NCI-H510A (cell line): Measurements from ENCODE around the gene IGSF8.
"Not testable (repeated sequence)": the region's sequence is repeated elsewhere in the genome, so short reads cannot be mapped to it uniquely, and the experiment has no call there.

Experiments used
- DNase-seq: peaks from one replicate; lab custom pipeline; 2025; lab: John Stamatoyannopoulos, UW

The IGSF8 gene

DNA sequence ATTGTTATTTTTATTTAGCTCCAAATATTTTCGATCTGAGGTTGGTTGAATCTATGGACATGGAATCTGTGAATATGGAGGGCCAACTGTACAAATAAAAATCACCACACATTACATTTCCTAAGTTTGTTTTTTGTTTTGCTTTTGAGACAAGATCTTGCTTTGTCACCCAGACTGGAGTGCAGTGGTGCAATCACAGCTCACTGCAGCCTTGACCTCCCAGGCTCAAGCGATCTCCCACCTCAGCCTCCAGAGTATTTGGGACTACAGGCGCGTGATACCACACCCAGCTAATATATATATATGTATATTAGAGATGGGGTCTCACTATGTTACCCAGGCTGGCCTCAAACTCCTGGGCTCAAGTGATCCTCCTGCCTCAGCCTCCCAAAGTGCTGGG lies 27.9 kb upstream of the IGSF8 start:
- not testable (repeated sequence) for DNase-seq

DNA sequence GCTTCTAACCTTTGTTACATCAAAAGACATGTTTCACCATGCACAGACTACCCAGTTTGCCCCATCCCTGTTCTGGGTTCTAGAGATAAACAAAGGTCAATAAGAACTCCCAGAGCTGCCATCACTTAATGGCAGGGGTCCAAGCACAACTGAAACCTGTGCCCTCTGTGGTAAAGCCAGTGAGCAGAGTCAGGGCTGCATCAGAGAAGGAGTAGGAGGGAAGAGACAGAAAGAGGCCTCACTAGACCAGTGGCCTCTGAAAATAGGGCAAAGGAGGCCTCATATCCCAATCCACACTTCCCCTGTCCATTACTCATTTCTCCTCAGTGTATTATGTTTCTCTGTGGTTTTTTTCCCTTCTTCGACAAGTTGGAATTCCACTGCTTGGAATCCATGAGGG lies 27.3 kb upstream of the IGSF8 start:
- no peak for DNase-seq

DNA sequence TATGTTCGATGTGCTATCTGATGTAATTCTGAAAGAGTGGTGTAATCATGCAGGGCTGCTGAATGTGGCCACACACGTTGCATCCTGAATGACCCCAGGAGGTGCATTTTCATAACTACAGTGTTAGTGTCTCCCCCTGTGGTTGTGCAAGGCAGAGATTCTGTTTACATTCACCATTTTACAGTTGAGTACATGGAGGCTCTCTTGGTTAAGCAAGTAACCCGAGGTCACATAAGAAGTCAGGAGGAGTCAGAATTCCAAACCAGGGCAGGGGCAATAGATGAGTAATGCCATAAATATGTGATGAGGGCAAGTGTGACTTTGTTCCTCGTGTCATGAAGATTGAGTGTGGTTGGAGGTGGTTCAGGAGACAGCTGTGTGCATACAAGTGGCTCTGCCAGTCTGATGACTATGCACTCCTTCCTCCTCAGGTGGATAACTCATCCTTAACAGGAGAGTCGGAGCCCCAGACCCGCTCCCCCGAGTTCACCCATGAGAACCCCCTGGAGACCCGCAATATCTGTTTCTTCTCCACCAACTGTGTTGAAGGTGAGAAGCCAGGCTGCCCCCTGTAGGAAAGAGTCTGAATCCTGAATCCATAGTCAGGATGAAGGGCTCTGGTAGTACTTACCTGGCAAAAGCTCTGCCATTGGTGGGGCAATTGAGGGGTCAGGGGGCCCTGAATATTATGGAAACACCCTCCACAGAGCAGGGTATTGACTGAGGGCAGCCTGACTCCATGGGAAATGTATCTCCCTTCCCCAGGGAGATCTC lies 26.5 kb upstream of the IGSF8 start:
- DNase-seq, result no peak

DNA sequence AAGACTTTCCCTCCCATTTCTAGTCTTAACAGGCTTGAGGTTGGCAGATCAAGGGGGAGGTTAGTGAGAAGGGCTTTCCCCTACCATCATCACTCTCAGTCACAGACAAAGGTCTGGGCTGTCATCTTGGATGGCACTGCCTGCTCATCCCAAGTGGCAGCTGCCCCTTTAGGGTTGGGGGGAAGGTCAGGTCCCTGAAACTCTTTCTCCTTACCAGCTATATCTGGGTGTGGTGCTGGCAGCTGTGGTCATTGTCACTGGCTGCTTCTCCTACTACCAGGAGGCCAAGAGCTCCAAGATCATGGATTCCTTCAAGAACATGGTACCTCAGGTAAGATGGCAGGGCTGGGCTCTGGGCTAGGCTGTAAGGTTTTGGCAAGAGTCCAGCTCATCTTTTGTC lies 25.3 kb upstream of the IGSF8 start:
- DNase-seq, result no peak

DNA sequence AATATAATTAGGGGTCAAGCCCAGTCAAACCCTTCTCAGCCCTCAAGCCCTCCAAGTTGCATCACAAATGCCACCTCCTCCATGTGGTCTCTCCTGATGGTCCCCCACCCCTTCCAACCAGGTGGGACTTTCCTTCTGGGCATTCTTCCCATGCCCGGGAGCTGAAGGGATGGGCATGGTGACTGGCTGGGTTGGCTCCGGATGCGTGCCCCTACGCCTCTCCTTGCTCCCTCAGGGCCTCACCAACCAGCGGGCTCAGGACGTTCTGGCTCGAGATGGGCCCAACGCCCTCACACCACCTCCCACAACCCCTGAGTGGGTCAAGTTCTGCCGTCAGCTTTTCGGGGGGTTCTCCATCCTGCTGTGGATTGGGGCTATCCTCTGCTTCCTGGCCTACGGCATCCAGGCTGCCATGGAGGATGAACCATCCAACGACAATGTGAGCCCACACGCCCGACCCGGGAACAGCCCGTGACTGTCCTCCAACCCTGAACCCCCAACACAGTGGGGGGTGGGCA lies 24.6 kb upstream of the IGSF8 start:
- no peak for DNase-seq

DNA sequence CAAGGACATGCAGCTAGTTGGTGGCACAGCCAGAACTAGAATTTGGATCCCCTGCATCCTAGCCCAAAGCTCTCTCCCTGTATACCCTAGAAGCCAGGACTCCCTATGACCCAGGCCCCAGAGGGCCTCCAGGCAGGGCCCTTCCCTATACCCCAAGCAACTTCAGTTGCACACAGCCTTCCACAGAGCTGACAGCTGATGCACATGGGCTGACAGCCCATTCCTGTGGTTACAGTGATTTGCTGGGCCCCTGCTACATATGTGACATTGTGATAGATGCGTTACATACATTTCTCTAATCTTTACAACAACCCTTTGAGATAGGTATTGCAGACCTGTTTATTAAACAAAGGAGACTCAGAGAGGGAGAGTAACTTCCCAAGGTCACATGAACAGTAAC lies 23.0 kb upstream of the IGSF8 start:
- DNase-seq, result no peak

DNA sequence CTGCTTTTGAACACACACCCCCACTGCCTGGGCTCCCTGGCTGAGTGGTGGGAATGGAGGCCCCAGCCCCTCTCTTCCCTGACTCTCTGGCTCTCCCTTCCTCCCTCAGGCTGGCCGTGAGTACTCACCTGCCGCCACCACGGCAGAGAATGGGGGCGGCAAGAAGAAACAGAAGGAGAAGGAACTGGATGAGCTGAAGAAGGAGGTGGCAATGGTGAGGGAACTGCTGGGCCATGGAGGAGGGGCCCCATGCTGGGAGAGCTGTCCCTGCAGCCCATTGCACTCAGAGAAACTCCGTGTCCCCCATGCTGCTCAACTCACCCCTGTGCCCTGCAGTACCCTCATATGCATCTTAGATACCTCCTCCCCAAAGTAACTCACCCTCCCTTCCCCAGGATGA lies 22.4 kb upstream of the IGSF8 start:
- no peak for DNase-seq

DNA sequence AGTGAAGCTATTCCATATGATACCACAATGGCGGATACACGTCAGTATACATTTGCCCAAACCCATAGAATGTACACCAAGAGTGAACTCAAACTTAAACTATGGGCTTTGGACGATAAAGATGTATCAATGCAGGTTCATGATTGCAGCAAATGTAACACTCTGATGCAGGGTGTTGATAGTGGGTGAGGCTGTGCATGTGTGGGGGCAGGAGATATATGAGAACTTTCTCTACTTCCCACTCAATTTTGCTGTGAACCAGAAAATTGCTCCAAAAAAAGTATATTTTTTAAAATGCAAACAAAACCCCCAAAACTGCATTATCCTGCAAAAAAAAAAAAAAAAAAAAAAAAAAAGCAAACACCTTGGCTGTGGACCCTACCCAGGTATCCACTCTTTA lies 20.5 kb upstream of the IGSF8 start:
- DNase-seq, result no peak

DNA sequence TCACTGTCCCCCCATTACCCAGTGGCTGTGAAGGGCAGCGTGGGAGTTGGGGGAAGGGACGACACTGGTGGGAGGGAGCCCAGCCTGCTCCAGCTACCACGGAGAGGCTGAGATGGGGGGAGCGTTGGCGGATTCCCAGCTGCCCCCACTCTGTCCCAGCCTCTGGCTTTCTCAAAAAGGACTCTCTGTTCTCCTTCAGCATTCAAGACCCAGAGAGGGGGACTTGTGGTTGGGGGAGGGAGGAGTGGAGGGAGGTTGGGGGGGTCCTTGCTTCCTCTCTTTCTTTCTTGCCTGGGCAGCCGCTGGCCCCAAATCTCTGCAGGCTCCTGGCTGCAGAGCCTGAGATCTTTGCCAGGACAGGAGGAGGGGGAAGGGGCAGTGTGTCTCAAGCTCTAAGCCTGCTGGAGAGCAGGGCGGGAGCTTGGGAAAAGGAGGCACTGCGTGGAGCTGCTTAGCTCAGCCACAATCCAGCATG lies 19.3 kb upstream of the IGSF8 start:
- DNase-seq, result no peak

DNA sequence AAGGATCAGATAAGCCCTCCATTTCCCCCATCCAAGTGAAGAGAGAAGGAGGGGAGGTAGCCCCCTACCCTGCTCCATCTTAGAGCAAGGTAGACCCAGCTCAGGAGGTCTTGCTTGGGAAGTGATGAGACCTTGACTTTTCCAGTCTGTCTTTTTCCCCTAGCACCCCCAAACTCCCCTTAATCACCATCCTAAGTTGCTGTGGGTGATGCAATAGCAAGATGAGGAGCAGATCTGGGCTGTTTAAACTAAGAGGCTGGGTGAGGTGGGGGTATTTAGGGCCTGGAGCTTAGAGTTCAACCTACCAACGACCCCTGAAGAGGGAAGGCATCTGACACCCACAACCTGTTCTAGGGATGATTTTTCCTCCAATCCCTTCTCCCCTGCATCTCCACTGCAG lies 18.9 kb upstream of the IGSF8 start:
- DNase-seq, result no peak

DNA sequence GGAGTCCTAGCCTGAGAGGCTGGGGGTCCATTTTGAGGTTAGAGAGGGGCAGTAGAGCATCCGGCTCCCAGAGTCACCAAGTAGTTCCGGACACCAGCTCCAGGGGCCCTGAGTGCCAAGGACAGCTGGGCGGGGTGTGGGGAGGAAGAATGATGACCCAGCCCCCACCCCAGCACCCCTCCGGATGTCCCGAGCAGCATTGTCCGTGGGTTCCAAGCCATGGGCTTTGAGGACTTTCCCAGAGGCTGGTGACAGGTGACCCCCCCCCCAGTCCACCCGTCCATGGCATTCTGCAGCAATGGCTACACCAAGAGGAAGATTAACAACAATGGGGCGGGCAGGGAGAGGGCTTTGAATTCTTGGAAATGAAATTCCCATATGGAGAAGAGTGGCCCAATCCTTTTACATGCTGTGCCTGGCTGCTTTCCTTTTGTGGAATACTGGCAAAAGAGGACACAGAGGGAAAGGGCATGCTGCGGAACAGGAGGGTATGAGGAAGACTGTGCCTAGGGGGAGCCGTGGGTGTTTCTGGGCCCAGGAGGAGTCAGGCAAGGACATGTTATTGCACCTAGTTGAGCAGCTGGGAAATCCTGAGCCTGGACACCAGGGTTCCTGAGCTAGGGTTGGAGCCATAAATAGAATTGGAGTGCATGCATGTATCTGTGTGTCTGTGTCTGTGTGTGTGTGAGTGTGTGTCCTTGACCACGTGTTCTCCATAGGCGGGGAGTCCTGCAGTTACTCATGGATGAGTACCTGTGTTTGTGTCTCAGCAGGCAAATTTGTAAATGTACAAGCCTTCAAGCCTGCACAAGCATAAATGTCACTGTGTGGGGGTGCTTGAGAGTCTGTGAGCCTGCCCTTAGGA lies 18.1 kb upstream of the IGSF8 start:
- DNase-seq, result no peak

DNA sequence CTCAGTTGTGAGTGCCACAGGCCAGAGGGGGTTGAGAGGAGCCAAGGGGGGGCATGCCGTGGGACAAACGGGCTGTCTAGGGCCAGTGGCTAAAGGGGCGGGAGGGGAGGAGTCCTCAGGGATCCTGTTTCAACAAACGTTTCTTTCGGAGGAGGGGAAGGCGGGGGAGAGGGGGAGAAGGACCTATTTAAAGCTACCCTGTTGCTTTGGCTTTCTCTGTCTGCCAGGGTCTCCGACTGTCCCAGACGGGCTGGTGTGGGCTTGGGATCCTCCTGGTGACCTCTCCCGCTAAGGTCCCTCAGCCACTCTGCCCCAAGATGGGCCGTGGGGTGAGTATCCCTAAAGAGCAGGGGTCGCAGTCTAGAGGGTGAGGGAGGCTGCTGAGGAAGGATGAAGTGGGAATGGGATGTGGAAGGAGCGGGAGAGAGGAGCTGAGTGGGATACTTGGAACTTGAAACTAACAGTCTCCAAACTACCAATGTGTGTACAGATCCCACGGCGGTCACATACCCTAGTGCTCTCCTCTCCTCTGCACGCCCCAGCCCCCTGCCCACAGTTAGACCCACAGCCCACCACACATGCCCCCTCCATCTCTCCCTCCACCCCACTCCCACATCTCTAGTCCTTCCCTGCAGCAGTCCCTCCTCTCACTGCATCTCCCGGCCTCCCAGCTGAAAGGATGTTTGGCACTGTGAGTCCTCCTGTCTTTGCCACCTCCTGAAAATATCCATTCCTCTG lies 17.3 kb upstream of the IGSF8 start, which contains the start of gene ATP1A2:
Gene ATP1A2, plus strand, starts transcription at position 215 of the 738 bp plus-strand sequence. Its CDS starts 103 bp downstream, at position 318.
- DNase-seq, result no peak

DNA sequence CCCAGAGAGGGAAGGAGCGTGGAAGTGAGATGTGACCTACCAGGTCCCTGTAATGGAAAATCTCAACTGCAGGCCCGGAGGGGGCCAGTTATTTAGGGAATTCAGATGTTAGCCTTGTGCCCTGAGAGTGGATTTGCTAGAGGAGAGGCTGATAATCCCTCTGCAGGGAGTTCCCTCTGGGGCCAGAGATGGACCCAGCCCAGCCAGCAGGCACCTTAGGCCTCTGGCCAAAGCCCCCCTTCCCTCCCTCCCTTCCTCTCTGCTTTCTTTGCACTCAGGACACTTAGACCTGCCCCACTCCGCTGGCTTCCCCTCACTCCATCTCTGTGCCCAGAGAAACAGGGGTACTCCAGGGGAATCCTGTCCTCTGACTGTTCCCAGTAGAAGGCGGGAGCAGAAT lies 15.7 kb upstream of the IGSF8 start:
- DNase-seq, result no peak

DNA sequence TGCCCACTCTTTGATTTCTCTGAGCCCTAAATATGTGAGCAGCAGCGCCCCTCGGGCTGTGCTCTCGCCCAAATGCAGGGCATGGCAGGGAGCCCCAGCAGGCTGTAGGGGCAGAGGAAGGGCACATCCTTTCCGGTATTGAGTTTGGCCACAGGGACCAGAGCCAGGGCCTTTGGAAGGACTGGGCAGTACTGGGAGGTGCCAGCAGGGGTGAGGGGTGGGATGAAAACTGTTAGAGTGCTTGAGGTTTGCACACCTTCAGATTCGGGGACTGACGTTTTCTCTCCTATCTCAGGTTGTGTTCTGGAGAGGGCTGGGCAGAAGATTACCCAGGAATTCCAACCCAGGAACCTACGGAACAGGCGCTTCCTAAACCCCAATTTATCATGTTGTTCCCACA lies 15.0 kb upstream of the IGSF8 start:
- DNase-seq, result no peak

DNA sequence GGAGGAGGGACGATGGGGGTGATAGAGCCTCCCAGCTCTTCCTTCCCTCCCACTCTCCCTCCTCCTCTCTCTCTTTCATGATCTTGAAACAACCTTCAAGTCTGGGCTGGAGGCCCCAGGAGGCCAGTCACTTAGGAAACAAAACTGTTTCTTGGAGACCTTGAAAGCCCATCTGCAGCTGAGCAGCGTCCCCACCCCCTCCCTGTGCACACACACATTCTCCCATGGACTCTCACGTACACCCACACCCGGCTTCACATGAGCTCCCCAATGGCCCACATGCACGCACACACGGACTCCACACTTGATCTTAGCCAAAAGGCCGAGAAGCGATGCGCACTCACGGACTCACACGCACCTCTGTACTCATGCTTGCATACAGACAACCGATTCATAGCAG lies 13.9 kb upstream of the IGSF8 start:
- no peak for DNase-seq

DNA sequence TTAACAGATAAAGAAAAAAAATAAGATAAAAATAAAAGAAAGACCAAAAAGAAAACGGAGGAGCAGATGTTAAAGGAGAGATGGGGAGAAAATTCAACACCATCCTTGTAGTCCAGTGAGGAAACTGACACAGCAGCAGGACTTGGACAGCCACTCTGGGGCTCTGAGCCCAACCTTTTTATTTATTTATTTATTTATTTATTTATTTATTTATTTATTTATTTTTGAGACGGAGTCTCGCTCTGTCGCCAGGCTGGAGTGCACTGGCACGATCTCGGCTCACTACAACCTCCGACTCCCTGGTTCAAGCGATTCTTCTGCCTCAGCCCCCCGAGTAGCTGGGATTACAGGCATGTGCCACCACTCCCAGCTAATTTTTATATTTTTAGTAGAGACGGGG lies 13.0 kb upstream of the IGSF8 start:
- not testable (repeated sequence) for DNase-seq

DNA sequence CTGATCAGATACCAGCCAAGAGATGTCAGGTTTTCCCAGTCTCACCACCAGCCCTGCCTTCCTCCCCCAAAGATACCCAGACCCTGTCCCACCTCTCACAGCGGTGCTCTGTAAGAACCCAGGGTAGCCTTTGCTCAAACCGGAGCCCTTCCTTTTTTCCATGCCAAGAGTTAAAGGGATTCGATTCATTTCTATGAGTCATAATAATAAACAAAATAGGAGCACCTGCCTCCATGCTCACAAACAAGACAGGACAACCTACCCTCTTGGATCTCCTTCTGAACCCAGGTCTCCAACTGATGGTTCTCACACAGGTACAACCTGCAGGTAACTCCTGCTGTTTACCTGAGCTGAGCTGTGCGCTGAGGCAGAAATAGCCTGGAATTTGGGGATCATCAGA lies 11.3 kb upstream of the IGSF8 start:
- DNase-seq, result no peak

DNA sequence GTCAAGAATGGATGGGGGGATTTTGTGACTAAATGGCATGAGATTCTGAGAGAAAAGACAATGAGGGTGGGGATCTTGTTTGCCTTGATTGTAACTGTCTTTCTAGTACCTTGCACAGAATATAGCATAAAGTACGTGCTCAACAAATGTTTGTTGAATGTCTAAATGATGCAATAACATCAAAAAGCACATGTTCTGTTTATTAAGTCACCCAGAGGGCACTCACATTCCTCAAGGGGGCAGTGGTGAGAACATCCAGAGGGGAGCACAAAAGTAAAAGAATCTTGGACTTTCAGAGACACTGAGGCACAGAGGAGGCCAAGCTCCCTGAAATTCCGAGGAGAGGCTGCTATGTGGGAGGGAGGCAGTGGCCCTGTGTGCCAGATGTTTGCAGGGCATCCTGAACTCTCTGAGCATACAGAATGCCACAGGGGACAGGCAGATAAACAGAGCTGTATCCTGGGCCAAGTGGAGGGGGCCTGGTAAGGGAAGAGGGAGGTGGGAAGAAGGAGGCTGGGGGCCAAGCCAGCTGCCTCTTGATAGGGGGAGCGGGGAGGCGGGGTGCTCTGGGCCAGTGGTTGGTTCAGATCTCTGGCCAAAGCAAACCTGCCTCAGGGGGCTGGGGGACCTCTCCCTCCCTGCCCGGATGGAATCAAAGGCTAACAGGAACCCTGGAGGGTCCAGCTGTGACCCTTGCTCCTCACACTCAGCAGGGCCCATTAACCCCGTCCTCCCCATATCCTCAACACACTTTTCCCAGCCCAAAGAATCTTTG lies 10.7 kb upstream of the IGSF8 start:
- DNase-seq, result no peak

DNA sequence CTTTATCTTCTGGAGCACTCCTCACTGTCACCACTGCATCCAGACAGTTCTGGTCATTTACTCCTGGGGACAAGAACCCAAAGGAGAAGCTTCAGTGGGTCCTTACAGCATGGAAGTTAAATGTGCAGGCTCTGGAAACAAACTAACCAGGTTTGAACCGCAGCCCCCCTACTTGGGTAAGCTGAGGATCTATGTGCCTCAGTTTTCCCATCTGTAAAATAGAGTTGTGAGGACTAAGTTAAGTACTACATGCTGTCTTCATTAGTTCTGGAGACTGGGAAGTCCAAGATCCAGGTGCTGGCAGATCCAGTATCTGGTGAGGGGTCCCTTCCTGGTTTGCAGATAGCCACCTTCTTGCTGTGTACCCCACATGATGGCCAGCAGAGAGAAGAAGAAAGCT lies 9.1 kb upstream of the IGSF8 start:
- no peak for DNase-seq

DNA sequence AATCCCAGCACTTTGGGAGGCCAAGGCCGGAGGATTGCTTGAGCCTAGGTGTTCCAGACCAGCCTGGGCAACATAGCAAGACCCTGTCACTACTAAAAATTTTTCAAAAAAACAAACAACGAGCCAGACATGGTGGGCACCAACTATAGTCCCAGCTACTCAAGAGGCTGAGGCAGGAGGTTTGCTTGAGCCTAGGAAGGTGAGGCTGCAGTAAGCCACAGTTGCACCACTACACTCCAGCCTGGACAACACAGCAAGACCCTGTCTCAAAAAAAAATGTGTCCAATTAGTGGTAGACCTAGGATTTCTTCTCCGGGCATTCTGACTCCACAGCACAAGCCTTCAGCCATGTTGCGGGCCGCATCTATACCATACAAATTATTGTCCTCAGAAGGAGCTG lies 6.7 kb upstream of the IGSF8 start:
- DNase-seq, result no peak

DNA sequence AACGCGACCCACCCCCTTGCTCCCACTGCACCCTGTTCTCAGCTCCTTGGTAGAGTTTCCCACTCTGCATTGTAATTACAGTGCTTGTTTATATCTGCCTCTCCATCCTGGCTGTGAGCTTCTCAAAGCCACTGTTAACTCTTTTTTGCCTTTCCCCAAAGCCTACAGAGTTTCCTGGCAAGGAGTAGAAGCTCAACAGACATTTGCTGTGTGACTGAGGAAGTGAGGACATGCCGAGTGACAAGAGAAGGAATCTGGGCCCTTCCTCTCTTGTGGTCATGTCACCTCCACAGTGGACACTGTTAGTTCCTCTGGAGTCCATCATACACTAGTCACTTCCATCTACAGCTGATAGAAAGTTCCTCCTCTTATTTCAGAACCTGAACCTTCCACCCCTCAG lies 6.1 kb upstream of the IGSF8 start:
- no peak for DNase-seq
